ENCODE results near the gene TLE1.

GRCh38 chr9:81633952-81634854 lies 55.1 kb downstream of the TLE1 start:
- TF ChIP-seq CTCF (IDR thresholded peaks at IDR 0.05 in 2 of 3, conservative IDR thresholded peaks at IDR 0.05 in 1 of 3; ENCODE audit: insufficient read depth in 2 of 3, low read depth in 1 of 3, low read length in 3 of 3) (no peak), KDM5B (IDR thresholded peaks at IDR 0.05; ENCODE audit: insufficient replicate concordance, low read depth, low read length) (no peak), HDAC3 (IDR thresholded peaks at IDR 0.05; ENCODE audit: borderline replicate concordance, partially characterized antibody) (no peak), SMARCC2 (IDR thresholded peaks at IDR 0.05; ENCODE audit: low read depth) (no peak), TEAD2 (tag; IDR thresholded peaks at IDR 0.05) (no peak), ESRRA (IDR thresholded peaks at IDR 0.05; ENCODE audit: borderline replicate concordance, low read depth) (no peak), NCOA2 (IDR thresholded peaks at IDR 0.05; ENCODE audit: partially characterized antibody in 2 of 2) (no peak), TAF1 (IDR thresholded peaks at IDR 0.05; ENCODE audit: control insufficient read depth, extremely low read depth, insufficient read depth, low read length, severe bottlenecking) (no peak), KAT2B (IDR thresholded peaks at IDR 0.05; ENCODE audit: low read depth, low read length) (no peak), SPI1 (IDR thresholded peaks at IDR 0.05; ENCODE audit: borderline replicate concordance, low read depth, low read length) (no peak)
